ENCODE data around the gene GPR83. TPM values are rescaled to one million over a fixed set of nuclear protein-coding genes. Genes with fewer than 3 reads are reported as not detected.
"Not testable (repeated sequence)": the region's sequence is repeated elsewhere in the genome, so short reads cannot be mapped to it uniquely, and the experiment has no call there.

The GPR83 gene
- total RNA-seq, 2 experiments from 2014 or later, result 0.03 to 0.10 TPM

DNA sequence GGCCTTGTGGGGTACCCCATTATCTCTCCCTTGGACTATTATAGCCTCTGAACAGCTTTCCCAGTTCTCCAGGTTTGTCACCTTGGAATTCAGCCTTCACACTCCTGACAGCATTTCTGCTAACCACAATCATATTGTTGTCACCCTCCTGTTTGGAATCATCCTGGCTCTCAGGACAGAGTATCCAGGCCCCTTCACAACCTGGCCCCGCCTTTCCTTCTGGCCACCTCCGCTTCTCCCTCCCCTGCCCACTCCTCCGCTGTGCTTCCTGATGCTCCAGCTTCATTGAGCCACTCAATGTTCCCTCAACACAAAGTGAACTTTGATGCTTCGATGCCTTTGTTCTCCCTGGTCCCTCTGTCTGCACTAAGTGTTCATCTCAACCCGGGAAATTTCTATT lies 3.1 kb downstream of the GPR83 start:
- Histone ChIP-seq H3K4me1 (ENCODE audit: insufficient read depth, low read length, poor library complexity, severe bottlenecking) (no peaks in the 10 kb centered on the region), H3K27ac (ENCODE audit: low read depth, low read length, poor library complexity, severe bottlenecking) (no peak overlapping the region), H3K36me3 (ENCODE audit: insufficient read depth, low read length) (no peaks in the 10 kb centered on the region), H3K4me3 (ENCODE audit: low read depth, low read length, poor library complexity, severe bottlenecking) (no peak overlapping the region), H4K20me1 (ENCODE audit: insufficient read depth, low read length) (no peaks in the 10 kb centered on the region), H2AFZ (ENCODE audit: low read length) (no peak overlapping the region), H3K9me2 (ENCODE audit: insufficient read depth, low read length) (no peaks in the 10 kb centered on the region), H3K79me2 (ENCODE audit: insufficient read depth, low read depth, low read length) (no peaks in the 10 kb centered on the region), H3K4me2 (ENCODE audit: low read length) (no peak overlapping the region), H3K9me3 (ENCODE audit: low read length) (no peaks in the 10 kb centered on the region)
- CTCF ChIA-PET (ENCODE audit: unreplicated experiment), result no interaction called here
- no TSS peak for BruUV-seq (replicated peaks)
- POLR2A ChIA-PET, result interaction anchor here (0.6 kb wide), 1 partner anchor 376 kb away, joined by 3 read pairs; no protein-coding TSS in a partner anchor
- no peak for TF ChIP-seq EZH2phosphoT487 (IDR thresholded peaks at IDR 0.05; ENCODE audit: borderline replicate concordance, low read depth, low read length)
- TF ChIP-seq, protein P1, sequence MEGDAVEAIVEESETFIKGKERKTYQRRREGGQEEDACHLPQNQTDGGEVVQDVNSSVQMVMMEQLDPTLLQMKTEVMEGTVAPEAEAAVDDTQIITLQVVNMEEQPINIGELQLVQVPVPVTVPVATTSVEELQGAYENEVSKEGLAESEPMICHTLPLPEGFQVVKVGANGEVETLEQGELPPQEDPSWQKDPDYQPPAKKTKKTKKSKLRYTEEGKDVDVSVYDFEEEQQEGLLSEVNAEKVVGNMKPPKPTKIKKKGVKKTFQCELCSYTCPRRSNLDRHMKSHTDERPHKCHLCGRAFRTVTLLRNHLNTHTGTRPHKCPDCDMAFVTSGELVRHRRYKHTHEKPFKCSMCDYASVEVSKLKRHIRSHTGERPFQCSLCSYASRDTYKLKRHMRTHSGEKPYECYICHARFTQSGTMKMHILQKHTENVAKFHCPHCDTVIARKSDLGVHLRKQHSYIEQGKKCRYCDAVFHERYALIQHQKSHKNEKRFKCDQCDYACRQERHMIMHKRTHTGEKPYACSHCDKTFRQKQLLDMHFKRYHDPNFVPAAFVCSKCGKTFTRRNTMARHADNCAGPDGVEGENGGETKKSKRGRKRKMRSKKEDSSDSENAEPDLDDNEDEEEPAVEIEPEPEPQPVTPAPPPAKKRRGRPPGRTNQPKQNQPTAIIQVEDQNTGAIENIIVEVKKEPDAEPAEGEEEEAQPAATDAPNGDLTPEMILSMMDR (conservative IDR thresholded peaks at IDR 0.05; ENCODE audit: low read length), result no peak
- intact Hi-C loops (cut with micrococcal nuclease; ENCODE audit: unreplicated experiment), result no loop called here
- DNase-seq (ENCODE audit: low spot score), result no peak

DNA sequence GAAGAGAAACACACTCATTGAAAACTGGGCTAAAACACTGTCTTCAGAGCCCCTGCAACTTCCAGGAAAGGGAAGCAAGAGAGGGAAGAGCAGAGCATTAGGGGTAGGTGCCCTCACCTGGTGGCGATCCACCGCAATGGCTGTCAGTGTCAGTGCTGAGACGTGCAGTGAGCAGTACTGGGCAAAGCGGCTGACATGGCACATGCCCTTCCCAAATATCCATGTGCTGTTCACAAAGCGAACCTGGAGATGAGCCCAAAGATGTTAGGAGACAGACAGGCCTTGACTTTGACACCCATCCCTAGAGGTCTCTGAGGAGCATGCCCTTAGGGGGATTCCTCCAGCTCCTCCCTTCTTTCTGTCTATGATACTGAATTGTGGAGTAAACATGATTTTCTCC lies 4.9 kb downstream of the GPR83 start:
- no peak overlapping the region for H3K4me3 ChIP-seq (ENCODE audit: low read depth, low read length, poor library complexity, severe bottlenecking)
- H3K36me3 ChIP-seq (ENCODE audit: insufficient read depth, low read length), result no peaks in the 10 kb centered on the region
- H3K27ac ChIP-seq (ENCODE audit: low read depth, low read length, poor library complexity, severe bottlenecking), result no peak overlapping the region
- H3K79me2 ChIP-seq (ENCODE audit: insufficient read depth, low read depth, low read length), result no peaks in the 10 kb centered on the region
- H3K9me2 ChIP-seq (ENCODE audit: insufficient read depth, low read length), result no peaks in the 10 kb centered on the region
- POLR2A ChIA-PET, result no interaction called here
- H3K4me1 ChIP-seq (ENCODE audit: insufficient read depth, low read length, poor library complexity, severe bottlenecking), result no peaks in the 10 kb centered on the region
- no peak overlapping the region for H2AFZ ChIP-seq (ENCODE audit: low read length)
- no peak overlapping the region for H3K4me2 ChIP-seq (ENCODE audit: low read length)
- no peaks in the 10 kb centered on the region for H3K9me3 ChIP-seq (ENCODE audit: low read length)
- TF ChIP-seq, protein P1 (conservative IDR thresholded peaks at IDR 0.05; ENCODE audit: low read length), result no peak
- no peak for TF ChIP-seq EZH2phosphoT487 (IDR thresholded peaks at IDR 0.05; ENCODE audit: borderline replicate concordance, low read depth, low read length)
- no peaks in the 10 kb centered on the region for H4K20me1 ChIP-seq (ENCODE audit: insufficient read depth, low read length)
- intact Hi-C loops (cut with micrococcal nuclease; ENCODE audit: unreplicated experiment), result no loop called here
- no TSS peak for BruUV-seq (replicated peaks)
- CTCF ChIA-PET (ENCODE audit: unreplicated experiment), result no interaction called here
- DNase-seq (ENCODE audit: low spot score), result no peak

DNA sequence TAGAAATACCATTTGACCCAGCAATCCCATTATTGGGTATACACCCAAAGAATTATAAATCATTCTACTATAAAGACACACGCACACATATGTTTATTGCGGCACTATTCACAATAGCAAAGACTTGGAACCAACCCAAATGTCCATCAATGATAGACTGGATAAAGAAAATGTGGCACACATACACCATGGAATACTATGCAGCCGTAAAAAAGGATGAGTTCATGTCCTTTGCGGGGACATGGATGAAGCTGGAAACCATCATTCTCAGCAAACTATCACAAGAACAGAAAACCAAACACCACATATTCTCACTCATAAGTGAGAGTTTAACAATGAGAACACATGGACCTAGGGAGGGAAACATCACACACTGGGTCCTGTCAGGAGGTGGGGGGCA lies 9.3 kb downstream of the GPR83 start:
- H3K4me1 ChIP-seq (ENCODE audit: insufficient read depth, low read length, poor library complexity, severe bottlenecking); H3K9me2 ChIP-seq (ENCODE audit: insufficient read depth, low read length); POLR2A ChIA-PET; intact Hi-C loops (cut with micrococcal nuclease; ENCODE audit: unreplicated experiment); H3K27ac ChIP-seq (ENCODE audit: low read depth, low read length, poor library complexity, severe bottlenecking); H3K36me3 ChIP-seq (ENCODE audit: insufficient read depth, low read length); H3K4me3 ChIP-seq (ENCODE audit: low read depth, low read length, poor library complexity, severe bottlenecking); H3K9me3 ChIP-seq (ENCODE audit: low read length); DNase-seq (ENCODE audit: low spot score); BruUV-seq (replicated peaks); H2AFZ ChIP-seq (ENCODE audit: low read length); H3K4me2 ChIP-seq (ENCODE audit: low read length); CTCF ChIA-PET (ENCODE audit: unreplicated experiment); H3K79me2 ChIP-seq (ENCODE audit: insufficient read depth, low read depth, low read length); H4K20me1 ChIP-seq (ENCODE audit: insufficient read depth, low read length): not testable (repeated sequence)
